Subcutaneous abdominal adipose tissue (tissue), 5 donors: Measurements from ENCODE around the gene NCOA3.

Experiments
- H3K27ac ChIP-seq: one replicate; pipeline ENCODE4 v1.7.0; 2013; ENCODE audit warnings: low read depth, mild to moderate bottlenecking, inconsistent platforms, low read length, moderate library complexity
- H3K27me3 ChIP-seq, 5 donors: one replicate each; pipeline ENCODE4 v1.7.0; 2013; ENCODE audit warnings: low read length in 5 of 5, inconsistent platforms in 1 of 5; ENCODE audit not compliant: control insufficient read depth in 5 of 5, insufficient read depth in 4 of 5
- H3K36me3 ChIP-seq, 5 donors: one replicate each; pipeline ENCODE4 v1.7.0; 2013; ENCODE audit warnings: low read length in 5 of 5; ENCODE audit not compliant: control insufficient read depth in 5 of 5, insufficient read depth in 5 of 5
- H3K4me1 ChIP-seq, 5 donors: one replicate each; pipeline ENCODE4 v1.7.0; 2013; ENCODE audit warnings: low read length in 5 of 5, mild to moderate bottlenecking in 3 of 5, moderate library complexity in 1 of 5; ENCODE audit not compliant: control insufficient read depth in 5 of 5, insufficient read depth in 5 of 5
- H3K4me3 ChIP-seq, 5 donors: one replicate each; pipeline ENCODE4 v1.7.0; 2013; ENCODE audit warnings: low read length in 5 of 5, low read depth in 1 of 5
- H3K9ac ChIP-seq, 5 donors: one replicate each; pipeline ENCODE4 v1.7.0; 2013; ENCODE audit warnings: low read length in 5 of 5, mild to moderate bottlenecking in 4 of 5, moderate library complexity in 3 of 5
- H3K9me3 ChIP-seq, 5 donors: one replicate each; pipeline ENCODE4 v1.7.0; 2013; ENCODE audit warnings: low read length in 5 of 5; ENCODE audit not compliant: control insufficient read depth in 5 of 5
- donor health status: healthy.
- donor health status: healthy.
- donor health status: healthy.
- donor health status: healthy.
- donor health status: healthy.

Gene NCOA3

DNA sequence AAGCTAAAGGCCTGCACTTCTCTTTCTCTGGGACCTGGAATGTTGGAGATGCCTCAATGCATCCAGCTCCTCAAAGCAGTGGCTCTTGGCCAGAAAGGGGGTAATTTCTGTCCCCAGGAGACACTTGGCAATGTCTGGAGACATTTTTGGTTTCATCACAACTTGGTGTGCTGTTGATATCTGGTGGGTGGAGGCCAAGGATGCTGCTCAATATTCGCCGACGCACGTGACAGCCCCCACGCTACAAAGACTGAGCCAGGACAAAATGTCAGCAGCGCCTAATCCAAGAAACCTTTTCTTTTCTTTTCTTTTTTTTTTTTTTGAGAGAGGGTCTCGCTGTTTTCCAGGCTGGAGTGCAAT is 203.8 kb downstream of the NCOA3 start:
- peaks cover 0 to 5% (median 0%) of the 10 kb centered on the region in 5 donors for H3K27me3 ChIP-seq
- H3K4me3 ChIP-seq = no peak overlapping the region
- no peaks in the 10 kb centered on the region for H3K9me3 ChIP-seq
- peaks cover 0 to 6% (median 0%) of the 10 kb centered on the region in 5 donors for H3K36me3 ChIP-seq
- H3K4me1 ChIP-seq = peaks cover 1 to 28% (median 15%) of the 10 kb centered on the region in 5 donors
- H3K9ac ChIP-seq = no peak overlapping the region
- no peak overlapping the region for H3K27ac ChIP-seq

DNA sequence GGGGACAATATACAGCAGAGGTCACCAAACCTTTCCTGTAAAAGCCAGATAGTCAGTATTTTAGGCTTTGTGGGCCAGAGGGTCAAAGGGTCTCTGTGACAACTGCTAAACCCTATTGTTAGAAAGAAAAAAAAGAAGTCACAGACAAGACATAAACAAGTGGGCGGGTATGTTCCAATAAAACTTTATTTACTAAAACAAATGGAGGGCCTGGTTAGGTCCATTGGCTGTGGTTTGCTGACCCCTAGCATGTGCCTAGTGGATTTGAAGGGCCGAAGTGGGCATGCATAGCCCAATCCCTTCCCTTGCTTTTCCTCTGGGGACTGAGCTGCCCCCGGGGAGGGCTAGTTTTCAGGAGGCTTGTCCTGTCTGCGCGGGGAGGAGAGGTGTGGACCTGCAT is 204.7 kb downstream of the NCOA3 start:
- no peak overlapping the region for H3K4me3 ChIP-seq
- peaks cover 1 to 28% (median 15%) of the 10 kb centered on the region in 5 donors for H3K4me1 ChIP-seq
- H3K27ac ChIP-seq = no peak overlapping the region
- peaks cover 0 to 3% (median 0%) of the 10 kb centered on the region in 5 donors for H3K36me3 ChIP-seq
- no peak overlapping the region for H3K9ac ChIP-seq
- H3K9me3 ChIP-seq = no peaks in the 10 kb centered on the region
- H3K27me3 ChIP-seq = peaks cover 0 to 7% (median 0%) of the 10 kb centered on the region in 5 donors
